HAP-1 (cell line): ENCODE measurements around the gene KRTAP12-4.
"Not testable (repeated sequence)": the region's sequence is repeated elsewhere in the genome, so short reads cannot be mapped to it uniquely, and the experiment has no call there.

Experiments
- DNase-seq, 2 experiments: peaks; one replicate each; pipeline ENCODE4 v3.0.0-alpha.2; 2016 to 2020; ENCODE audit warnings: low spot score in 2 of 2
- H3K27me3 ChIP-seq: fragments of 250-450 bp; sonication (Bioruptor Pico); 2 replicates; pipeline ENCODE4 v1.5.1; 2020; ENCODE audit warnings: low read depth, mild to moderate bottlenecking, moderate library complexity
- H3K36me3 ChIP-seq: fragments of 250-450 bp; sonication (Bioruptor Pico); replicated peaks from 2 replicates; pipeline ENCODE4 v1.5.1; 2020; ENCODE audit warnings: mild to moderate bottlenecking
- H3K4me1 ChIP-seq: fragments of 250-450 bp; sonication (Bioruptor Pico); 2 replicates; pipeline ENCODE4 v1.5.1; 2020; ENCODE audit warnings: mild to moderate bottlenecking
- H3K4me3 ChIP-seq: fragments of 250-450 bp; sonication (Bioruptor Pico); 2 replicates; pipeline ENCODE4 v1.5.1; 2020; ENCODE audit warnings: mild to moderate bottlenecking, moderate library complexity
- H3K9me3 ChIP-seq: fragments of 250-450 bp; sonication (Bioruptor Pico); 2 replicates; pipeline ENCODE4 v1.5.1; 2020; ENCODE audit warnings: mild to moderate bottlenecking, moderate library complexity
- in situ Hi-C: fragments of 300-500 bp; cut with MboI; formaldehyde crosslinking; loops from 3 replicates; pipeline ENCODE4 v1.14.3; 2020; ENCODE audit warnings: low sequenced_read_pairs, inconsistent platforms, mixed read lengths

KRTAP12-4 gene

DNA sequence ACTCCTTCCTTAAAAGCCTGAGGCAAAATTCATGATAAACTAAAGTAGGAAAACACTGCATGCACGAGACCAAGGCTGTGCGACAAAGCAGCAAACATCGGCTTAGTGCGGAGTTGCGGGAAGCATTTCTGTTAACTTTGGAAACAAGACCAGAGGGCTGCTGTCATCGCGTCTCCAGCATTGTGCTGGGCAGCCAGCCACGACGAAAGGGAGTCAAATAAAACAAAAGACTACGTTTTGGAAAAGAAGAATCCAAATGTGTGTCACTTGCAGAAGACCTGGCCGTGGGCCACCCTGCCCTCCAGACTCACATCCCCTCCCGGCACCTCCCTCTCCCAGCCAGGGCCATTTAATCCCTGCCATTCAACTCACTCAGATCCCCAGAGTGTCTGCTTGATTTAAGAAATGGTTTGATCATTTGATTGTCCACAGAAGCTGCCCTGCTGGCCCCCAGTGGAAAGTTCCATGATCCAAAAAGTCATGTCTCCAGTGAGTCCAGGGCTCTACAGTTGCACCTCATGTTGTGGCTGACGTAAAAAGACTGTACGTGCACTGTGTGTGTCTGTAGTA is 10.6 kb downstream of the KRTAP12-4 start:
- Histone ChIP-seq H3K27me3 (no peaks in the 10 kb centered on the region), H3K36me3 (no peaks in the 10 kb centered on the region), H3K4me3 (no peak overlapping the region), H3K4me1 (no peaks in the 10 kb centered on the region), H3K9me3 (no peaks in the 10 kb centered on the region)
- in situ Hi-C loops = loop anchor here (10.0 kb wide), 1 partner anchor 61 kb away; no protein-coding TSS in a partner anchor
- no peak for DNase-seq

- DNase-seq = no peak
- H3K27me3 ChIP-seq = no peaks in the 10 kb centered on the region
- no peak overlapping the region for H3K4me3 ChIP-seq
- no peaks in the 10 kb centered on the region for H3K9me3 ChIP-seq
- no peaks in the 10 kb centered on the region for H3K4me1 ChIP-seq
- no peaks in the 10 kb centered on the region for H3K36me3 ChIP-seq
- in situ Hi-C loops = loop anchor here (10.0 kb wide), 1 partner anchor 64 kb away; no protein-coding TSS in a partner anchor
These were observed 13.7 kb downstream of the KRTAP12-4 start for GRCh38 chr21:44640761-44641160.

GRCh38 chr21:44639331-44639655 is 15.2 kb downstream of the KRTAP12-4 start:
- H3K4me3 ChIP-seq = no peak overlapping the region
- H3K27me3 ChIP-seq = no peaks in the 10 kb centered on the region
- no peaks in the 10 kb centered on the region for H3K36me3 ChIP-seq
- DNase-seq = no peak
- no peaks in the 10 kb centered on the region for H3K9me3 ChIP-seq
- in situ Hi-C loops = no loop called here
- H3K4me1 ChIP-seq = no peaks in the 10 kb centered on the region

- DNase-seq, H3K36me3 ChIP-seq, in situ Hi-C loops, H3K9me3 ChIP-seq, H3K4me3 ChIP-seq, H3K4me1 ChIP-seq, H3K27me3 ChIP-seq: not testable (repeated sequence)
These were observed 15.7 kb downstream of the KRTAP12-4 start for GRCh38 chr21:44638506-44639330.

DNA sequence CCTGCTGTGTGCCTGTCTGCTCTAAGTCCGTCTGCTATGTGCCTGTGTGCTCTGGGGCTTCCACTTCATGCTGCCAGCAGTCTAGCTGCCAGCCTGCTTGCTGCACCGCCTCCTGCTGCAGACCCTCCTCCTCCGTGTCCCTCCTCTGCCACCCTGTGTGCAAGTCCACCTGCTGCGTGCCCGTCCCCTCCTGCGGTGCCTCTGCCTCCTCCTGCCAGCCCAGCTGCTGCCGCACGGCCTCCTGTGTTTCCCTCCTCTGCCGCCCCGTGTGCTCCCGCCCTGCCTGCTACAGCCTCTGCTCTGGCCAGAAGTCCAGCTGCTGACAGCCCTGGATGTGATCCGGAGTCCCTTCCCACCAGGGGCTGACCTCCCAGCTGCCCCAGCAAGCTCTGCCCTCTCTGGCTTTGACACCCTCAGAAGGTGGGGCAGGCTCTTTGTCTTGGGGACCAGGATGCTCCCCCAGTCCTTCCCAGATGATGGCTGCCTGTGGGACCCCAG is 16.6 kb downstream of the KRTAP12-4 start:
- H3K27me3 ChIP-seq, H3K36me3 ChIP-seq, DNase-seq, H3K9me3 ChIP-seq, H3K4me3 ChIP-seq, in situ Hi-C loops, H3K4me1 ChIP-seq: not testable (repeated sequence)

- Histone ChIP-seq H3K4me1 (no peaks in the 10 kb centered on the region), H3K9me3 (no peaks in the 10 kb centered on the region), H3K4me3 (no peak within 1 kb of the TSS), H3K27me3 (no peaks in the 10 kb centered on the region), H3K36me3 (no peaks in the 10 kb centered on the region)
- DNase-seq = no peak
- in situ Hi-C loops = no loop called here
These were observed 17.2 kb downstream of the KRTAP12-4 start, which contains the start of gene KRTAP10-10 for GRCh38 chr21:44637018-44637850. KRTAP10-10 (plus strand) TSS chr21:44637356; CDS start chr21:44637418, 62 bp downstream.

DNA sequence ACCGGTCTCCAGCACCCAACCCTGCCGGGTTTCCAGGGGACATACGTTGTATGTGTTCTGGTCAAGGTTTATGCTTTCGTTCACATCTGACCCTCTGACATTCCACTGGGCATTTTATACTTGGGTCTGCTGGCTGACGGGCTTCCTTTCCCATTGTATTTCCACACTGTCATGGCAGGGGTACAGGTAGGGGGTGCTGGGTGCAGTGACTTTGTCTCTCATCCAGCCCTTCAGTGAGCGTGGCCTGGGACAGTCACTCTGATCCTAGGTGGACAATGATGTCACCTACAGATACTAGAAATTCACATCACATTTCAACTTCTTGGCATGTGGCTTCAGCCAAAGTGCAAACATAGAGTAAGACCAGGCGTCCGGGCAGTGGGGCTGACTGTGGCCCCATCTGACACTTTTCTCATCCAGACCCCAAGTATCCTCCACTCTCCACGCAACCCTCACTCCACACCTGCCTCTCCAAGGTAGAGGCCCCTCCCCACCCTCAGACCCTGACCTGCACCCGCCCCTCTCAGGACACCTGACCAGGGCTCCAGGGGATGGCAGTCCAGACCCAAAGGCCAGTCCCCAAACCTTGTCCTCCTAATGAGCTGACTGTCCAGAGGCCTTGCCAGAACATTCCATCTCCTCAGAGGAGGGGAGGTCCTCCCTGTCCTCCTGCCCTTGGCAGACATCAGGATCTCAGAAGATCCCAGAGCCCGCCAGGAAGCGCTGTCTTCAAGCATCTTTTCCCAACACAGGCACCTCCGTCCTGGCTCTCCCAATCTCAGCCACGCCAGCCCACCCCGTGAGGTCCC is 18.0 kb downstream of the KRTAP12-4 start:
- Histone ChIP-seq H3K4me3 (no peak overlapping the region), H3K4me1 (no peaks in the 10 kb centered on the region), H3K27me3 (no peaks in the 10 kb centered on the region), H3K9me3 (no peaks in the 10 kb centered on the region), H3K36me3 (no peaks in the 10 kb centered on the region)
- no peak for DNase-seq
- in situ Hi-C loops = no loop called here

GRCh38 chr21:44632067-44632466 is 22.4 kb downstream of the KRTAP12-4 start:
- H3K9me3 ChIP-seq = no peaks in the 10 kb centered on the region
- in situ Hi-C loops = no loop called here
- H3K36me3 ChIP-seq = no peaks in the 10 kb centered on the region
- no peak overlapping the region for H3K4me3 ChIP-seq
- H3K27me3 ChIP-seq = no peaks in the 10 kb centered on the region
- no peaks in the 10 kb centered on the region for H3K4me1 ChIP-seq
- DNase-seq = no peak

GRCh38 chr21:44630440-44630839 is 24.0 kb downstream of the KRTAP12-4 start:
- in situ Hi-C loops = no loop called here
- Histone ChIP-seq H3K9me3 (no peaks in the 10 kb centered on the region), H3K27me3 (no peaks in the 10 kb centered on the region), H3K4me1 (no peaks in the 10 kb centered on the region), H3K36me3 (no peaks in the 10 kb centered on the region), H3K4me3 (no peak overlapping the region)
- no peak for DNase-seq

- no peak overlapping the region for H3K4me3 ChIP-seq
- no peaks in the 10 kb centered on the region for H3K4me1 ChIP-seq
- in situ Hi-C loops = no loop called here
- DNase-seq = no peak
- H3K9me3 ChIP-seq = no peaks in the 10 kb centered on the region; the same call in 1 of the 2 replicates
- no peaks in the 10 kb centered on the region for H3K36me3 ChIP-seq
- H3K27me3 ChIP-seq = no peaks in the 10 kb centered on the region
These were observed 25.6 kb downstream of the KRTAP12-4 start for GRCh38 chr21:44628707-44629391.

- H3K27me3 ChIP-seq, in situ Hi-C loops: not testable (repeated sequence)
These were observed 26.6 kb downstream of the KRTAP12-4 start for GRCh38 chr21:44627831-44628233.

GRCh38 chr21:44627181-44627822 is 27.2 kb downstream of the KRTAP12-4 start:
- H3K36me3 ChIP-seq, DNase-seq, in situ Hi-C loops, H3K4me1 ChIP-seq, H3K4me3 ChIP-seq, H3K9me3 ChIP-seq, H3K27me3 ChIP-seq: not testable (repeated sequence)

More at GRCh38 chr21:44627831-44628233, 26.6 kb downstream of the KRTAP12-4 start:
- not testable (repeated sequence) for H3K4me1 ChIP-seq, H3K9me3 ChIP-seq, DNase-seq, H3K4me3 ChIP-seq, H3K36me3 ChIP-seq
